Head of caudate nucleus (tissue), 42 donors: Measurements from ENCODE around the gene GJD3.
A peak's percentile ranks its signal among the peaks of the same experiment; 100 is the strongest.

Source experiments
- DNase-seq, 42 donors: peaks; one replicate each; pipeline versions ENCODE4 v3.0.0 to v3.0.0-alpha.2; 2020 to 2021; ENCODE audit warnings: mixed read lengths in 7 of 42
- intact Hi-C: fragments of 100-400 bp; cut with DNase I; formaldehyde crosslinking; loops from one replicate; pipeline ENCODE4 v1.15.0; 2022

The GJD3 gene

GRCh38 chr17:40330850-40331470, 33.6 kb downstream of the GJD3 start:
- intact Hi-C loops: no loop called here
- no peak for DNase-seq

GRCh38 chr17:40329839-40330794, 34.4 kb downstream of the GJD3 start:
- intact Hi-C loops: no loop called here
- DNase-seq: peak in 4 of 42 donors; percentile 43 to 66 (median 56)

- intact Hi-C loops: no loop called here
Observed at GRCh38 chr17:40328386-40328766, 36.2 kb downstream of the GJD3 start.

GRCh38 chr17:40327735-40328385, 36.7 kb downstream of the GJD3 start:
- DNase-seq: no peak
- intact Hi-C loops: no loop called here

More at GRCh38 chr17:40328386-40328766, 36.2 kb downstream of the GJD3 start:
- DNase-seq: no peak

GRCh38 chr17:40327244-40327729, 37.2 kb downstream of the GJD3 start:
- intact Hi-C loops: no loop called here
- DNase-seq: no peak

GRCh38 chr17:40326832-40327199, 37.7 kb downstream of the GJD3 start:
- intact Hi-C loops: no loop called here
- DNase-seq: no peak

GRCh38 chr17:40326014-40326831, 38.3 kb downstream of the GJD3 start:
- intact Hi-C loops: no loop called here
- no peak for DNase-seq

- DNase-seq: no peak
Observed at GRCh38 chr17:40325156-40326013, 39.2 kb downstream of the GJD3 start.

GRCh38 chr17:40323391-40324381, 40.9 kb downstream of the GJD3 start:
- DNase-seq: no peak
- intact Hi-C loops: no loop called here

More at GRCh38 chr17:40325156-40326013, 39.2 kb downstream of the GJD3 start:
- intact Hi-C loops: no loop called here

GRCh38 chr17:40322358-40323315, 41.9 kb downstream of the GJD3 start:
- intact Hi-C loops: no loop called here

GRCh38 chr17:40321961-40322357, 42.6 kb downstream of the GJD3 start:
- DNase-seq: peak in 2 of 42 donors; percentile 14 to 35
- intact Hi-C loops: no loop called here

More at GRCh38 chr17:40322358-40323315, 41.9 kb downstream of the GJD3 start:
- peak in 16 of 42 donors; percentile 31 to 70 (median 52) for DNase-seq

- intact Hi-C loops: no loop called here
- peak in 1 of 42 donors; percentile 29 for DNase-seq
Observed at GRCh38 chr17:40321524-40321929, 43.0 kb downstream of the GJD3 start.

- DNase-seq: peak in 10 of 42 donors; percentile 34 to 64 (median 46)
- intact Hi-C loops: no loop called here
Observed at GRCh38 chr17:40320756-40321523, 43.6 kb downstream of the GJD3 start.

GRCh38 chr17:40319651-40320540, 44.6 kb downstream of the GJD3 start:
- peak in 3 of 42 donors; percentile 3 to 29 (median 12) for DNase-seq
- intact Hi-C loops: no loop called here
